Endothelial cell of umbilical vein (primary cell): ENCODE data around the gene MGLL. TPM values are rescaled to one million over a fixed set of nuclear protein-coding genes. Genes with fewer than 3 reads are reported as not detected.

Source experiments
- BruUV-seq: library from RNA; stranded (reverse); fragments of 400-500 nt; replicated peaks from 2 replicates; lab custom pipeline; 2021; lab: Mats Ljungman, UMichigan
- CTCF ChIA-PET: fragments of 300-600, 350-600 bp; sonication (Branson Sonifier 250); formaldehyde crosslinking; loops from one replicate; lab custom pipeline; 2021; ENCODE audit warnings: antibody characterized with exemption, inconsistent platforms; lab: Charles Lee
- POLR2A ChIA-PET: fragments of 300-600, 350-600 bp; sonication (Branson Sonifier 250); formaldehyde crosslinking; loops from one replicate; lab custom pipeline; 2021; ENCODE audit warnings: antibody characterized with exemption, inconsistent platforms; lab: Charles Lee
- DNase-seq: peaks from one replicate; pipeline ENCODE4 v3.0.0-alpha.2; 2011; ENCODE audit warnings: low read depth, low spot score
- FAIRE-seq: peaks from 2 replicates; lab custom pipeline; 2011; peaks lifted over from hg19 to GRCh38; lab: Jason Lieb, UNC
- H2AFZ ChIP-seq: 2 replicates; pipeline ENCODE4 v1.6.0; 2012; ENCODE audit warnings: low read depth, low read length, control low read depth, inconsistent platforms
- H3K27ac ChIP-seq: 2 replicates; pipeline ENCODE4 v1.5.1; 2011; ENCODE audit warnings: low read depth, mild to moderate bottlenecking, control low read depth, low read length, moderate library complexity; ENCODE audit not compliant: insufficient read depth
- H3K27me3 ChIP-seq, 2 experiments: 2 replicates each; pipeline versions ENCODE4 v1.6.0 to v1.6.1; 2011; ENCODE audit warnings: low read length in 2 of 2, mixed read lengths in 1 of 2; ENCODE audit not compliant: control insufficient read depth in 2 of 2, insufficient read depth in 2 of 2
- H3K36me3 ChIP-seq, 2 experiments: 2 replicates in 1 of 2; 3 replicates in 1 of 2; pipeline ENCODE4 v1.5.1; 2011; ENCODE audit warnings: low read length in 2 of 2, mild to moderate bottlenecking in 1 of 2, moderate library complexity in 1 of 2; ENCODE audit not compliant: control insufficient read depth in 2 of 2, insufficient read depth in 2 of 2; ENCODE audit errors: extremely low read depth in 1 of 2
- H3K4me1 ChIP-seq: 3 replicates; pipeline ENCODE4 v1.5.1; 2011; ENCODE audit warnings: mild to moderate bottlenecking, low read length; ENCODE audit not compliant: control insufficient read depth, insufficient read depth; ENCODE audit errors: extremely low read depth
- H3K4me2 ChIP-seq: 2 replicates; pipeline ENCODE4 v1.6.1; 2011; ENCODE audit warnings: low read length, control low read depth, mixed read lengths; ENCODE audit not compliant: insufficient read depth
- H3K4me3 ChIP-seq, 3 experiments: fragments of 200-600 bp in 1 of 3; sonication (generic), shearing (Covaris generic) in 1 of 3; replicated peaks in 1 of 3; 2 replicates each; pipeline ENCODE4 v1.5.1; 2011 to 2016; ENCODE audit warnings: control low read depth in 3 of 3, low read length in 3 of 3, mild to moderate bottlenecking in 2 of 3, inconsistent platforms in 1 of 3, low read depth in 1 of 3, moderate library complexity in 1 of 3; ENCODE audit not compliant: insufficient read depth in 1 of 3
- H3K79me2 ChIP-seq: 2 replicates; pipeline ENCODE4 v1.6.0; 2012; ENCODE audit warnings: low read length, inconsistent platforms; ENCODE audit not compliant: control insufficient read depth, insufficient read depth
- H3K9ac ChIP-seq: replicated peaks from 2 replicates; pipeline ENCODE3; 2011; ENCODE audit warnings: low read length, control low read depth; ENCODE audit not compliant: insufficient read depth; ENCODE audit errors: extremely low read depth
- H3K9me1 ChIP-seq: replicated peaks from 3 replicates; pipeline ENCODE4 v1.6.0; 2011; ENCODE audit warnings: mild to moderate bottlenecking, low read length; ENCODE audit not compliant: control insufficient read depth, insufficient read depth; ENCODE audit errors: extremely low read depth
- H3K9me3 ChIP-seq: replicated peaks from 2 replicates; pipeline ENCODE4 v1.5.1; 2012; ENCODE audit warnings: low read length, inconsistent platforms; ENCODE audit not compliant: control insufficient read depth, insufficient read depth
- H4K20me1 ChIP-seq: replicated peaks from 2 replicates; pipeline ENCODE3; 2011; ENCODE audit warnings: mild to moderate bottlenecking, low read length; ENCODE audit not compliant: control insufficient read depth, insufficient read depth; ENCODE audit errors: extremely low read depth
- EZH2 ChIP-seq: IDR thresholded peaks from 2 replicates; pipeline ENCODE4 v1.6.1; 2012; ENCODE audit warnings: borderline replicate concordance, low read depth, mild to moderate bottlenecking, moderate library complexity, low read length, inconsistent platforms; ENCODE audit not compliant: severe bottlenecking
- FOS ChIP-seq: IDR thresholded peaks from 2 replicates; pipeline ENCODE4 v1.6.1; 2011; ENCODE audit warnings: mild to moderate bottlenecking, low read length, moderate library complexity, borderline replicate concordance; ENCODE audit not compliant: insufficient read depth
- GATA2 ChIP-seq: IDR thresholded peaks from 2 replicates; pipeline ENCODE4 v1.7.0; 2011; ENCODE audit warnings: low read depth, mild to moderate bottlenecking, moderate library complexity, mixed read lengths, low read length; ENCODE audit not compliant: insufficient read length, insufficient read depth
- JUN ChIP-seq: IDR thresholded peaks from 2 replicates; pipeline ENCODE4 v1.6.1; 2011; ENCODE audit warnings: borderline replicate concordance, low read depth; ENCODE audit not compliant: insufficient read length, insufficient read depth
- MYC ChIP-seq: IDR thresholded peaks from one replicate; pipeline ENCODE4 v1.6.1; 2011; ENCODE audit warnings: mild to moderate bottlenecking, low read depth, low read length
- POLR2A ChIP-seq: IDR thresholded peaks from 2 replicates; pipeline ENCODE4 v1.6.1; 2012; ENCODE audit warnings: low read depth, mild to moderate bottlenecking, control low read depth, low read length
- POLR2AphosphoS5 ChIP-seq: IDR thresholded peaks from 2 replicates; pipeline ENCODE4 v1.6.1; 2012; ENCODE audit warnings: low read depth, mild to moderate bottlenecking, control low read depth, low read length, moderate library complexity; ENCODE audit not compliant: insufficient read depth
- dilution Hi-C: fragments of 300-500 bp; cut with MboI; formaldehyde crosslinking; loops from one replicate; pipeline ENCODE4 v1.15.0; 2019; ENCODE audit warnings: low sequenced_read_pairs; ENCODE audit not compliant: extremely low pct_ligation_motif_present
- intact Hi-C: fragments of 100-400 bp; cut with micrococcal nuclease; formaldehyde crosslinking; loops from one replicate; pipeline ENCODE4 v1.10.0; 2022
- polyA plus RNA-seq, 4 experiments: library from polyadenylated mRNA; depleted of rRNA in 3 of 4; stranded (reverse) in 3 of 4; unstranded in 1 of 4; fragments of >200 nt; gene quantifications; 2 replicates each; pipeline versions ENCODE4 v1.2.1 to v1.2.3, GENCODE V29; 2011 to 2012; ENCODE audit warnings: missing spikeins in 1 of 4
- total RNA-seq: library from RNA; stranded (reverse); gene quantifications from 2 replicates; pipeline ENCODE4 v1.2.3, GENCODE V29; 2021
- TF ChIP-seq, protein P1 (sequence below), 2 donors: IDR thresholded peaks; 1 replicate in 1 of 2; 2 replicates in 1 of 2; pipeline ENCODE4 v1.5.1; 2011; ENCODE audit warnings: low read length in 2 of 2, mild to moderate bottlenecking in 2 of 2, moderate library complexity in 2 of 2, control low read depth in 1 of 2, inconsistent platforms in 1 of 2, low read depth in 1 of 2; ENCODE audit not compliant: insufficient read depth in 1 of 2; ENCODE audit errors: extremely low read depth in 1 of 2
- TF ChIP-seq, protein P2 (sequence below): IDR thresholded peaks from 2 replicates; pipeline ENCODE4 v1.6.1; 2011; ENCODE audit not compliant: insufficient read depth, insufficient read length

Gene MGLL
- total and polyA plus RNA-seq, 2 donors (not counting 3 experiments of a cell fraction or from before 2014, with no cell fraction given), result 30.7 to 60.2 TPM

DNA sequence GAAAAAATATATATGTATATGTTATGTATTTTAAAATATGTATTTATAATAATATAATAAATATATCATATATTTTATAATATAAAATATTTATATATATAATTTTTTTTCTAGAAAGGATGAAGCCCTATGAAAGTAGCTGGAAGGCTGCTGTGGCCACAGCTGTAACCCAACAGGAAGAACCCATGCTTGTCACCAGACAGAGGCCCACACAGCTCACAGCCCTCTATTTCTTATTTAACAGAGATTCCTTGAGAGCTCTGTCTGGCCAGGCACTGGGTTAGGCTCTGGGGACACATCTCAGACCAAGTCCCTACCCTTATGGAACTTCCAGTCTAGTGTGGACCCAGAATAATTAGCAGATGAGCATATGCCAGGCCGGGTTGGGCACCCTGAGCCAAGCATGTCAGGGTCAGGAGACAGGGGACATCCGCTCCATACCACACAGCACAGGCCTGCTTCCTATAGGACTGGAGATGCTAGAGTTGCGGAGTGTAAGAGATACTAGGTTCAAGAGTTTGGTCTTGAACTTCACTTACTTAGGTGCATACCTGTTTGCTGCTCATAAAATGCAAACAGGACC lies 20.5 kb downstream of the MGLL start:
- no peaks in the 10 kb centered on the region for H3K9me3 ChIP-seq
- intact Hi-C loops, result no loop called here
- FAIRE-seq, result peak; percentile 49
- H3K36me3 ChIP-seq, result no peaks in the 10 kb centered on the region
- no peak overlapping the region for H3K4me3 ChIP-seq
- H2AFZ ChIP-seq, result no peak overlapping the region
- H3K9me1 ChIP-seq, result no peaks in the 10 kb centered on the region
- no peak for DNase-seq
- dilution Hi-C loops, result no loop called here
- ChIA-PET POLR2A (no interaction called here), CTCF (interaction anchor here (0.7 kb wide), 1 partner anchor 11 kb away, joined by 3 read pairs; no protein-coding TSS in a partner anchor)
- BruUV-seq, result no TSS peak
- H3K27me3 ChIP-seq, result no peaks in the 10 kb centered on the region
- no peak overlapping the region for H3K4me2 ChIP-seq
- no peak for TF ChIP-seq JUN
- no peak for TF ChIP-seq FOS
- TF ChIP-seq EZH2, result no peak
- no peak for TF ChIP-seq GATA2
- no peak for TF ChIP-seq POLR2AphosphoS5
- TF ChIP-seq POLR2A, result no peak
- TF ChIP-seq, protein P1, sequence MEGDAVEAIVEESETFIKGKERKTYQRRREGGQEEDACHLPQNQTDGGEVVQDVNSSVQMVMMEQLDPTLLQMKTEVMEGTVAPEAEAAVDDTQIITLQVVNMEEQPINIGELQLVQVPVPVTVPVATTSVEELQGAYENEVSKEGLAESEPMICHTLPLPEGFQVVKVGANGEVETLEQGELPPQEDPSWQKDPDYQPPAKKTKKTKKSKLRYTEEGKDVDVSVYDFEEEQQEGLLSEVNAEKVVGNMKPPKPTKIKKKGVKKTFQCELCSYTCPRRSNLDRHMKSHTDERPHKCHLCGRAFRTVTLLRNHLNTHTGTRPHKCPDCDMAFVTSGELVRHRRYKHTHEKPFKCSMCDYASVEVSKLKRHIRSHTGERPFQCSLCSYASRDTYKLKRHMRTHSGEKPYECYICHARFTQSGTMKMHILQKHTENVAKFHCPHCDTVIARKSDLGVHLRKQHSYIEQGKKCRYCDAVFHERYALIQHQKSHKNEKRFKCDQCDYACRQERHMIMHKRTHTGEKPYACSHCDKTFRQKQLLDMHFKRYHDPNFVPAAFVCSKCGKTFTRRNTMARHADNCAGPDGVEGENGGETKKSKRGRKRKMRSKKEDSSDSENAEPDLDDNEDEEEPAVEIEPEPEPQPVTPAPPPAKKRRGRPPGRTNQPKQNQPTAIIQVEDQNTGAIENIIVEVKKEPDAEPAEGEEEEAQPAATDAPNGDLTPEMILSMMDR (IDR thresholded peaks at IDR 0.05; ENCODE audit: extremely low read depth in 1 of 2, insufficient read depth in 1 of 2, low read depth in 1 of 2, low read length in 2 of 2), result no peak
- TF ChIP-seq, protein P2, sequence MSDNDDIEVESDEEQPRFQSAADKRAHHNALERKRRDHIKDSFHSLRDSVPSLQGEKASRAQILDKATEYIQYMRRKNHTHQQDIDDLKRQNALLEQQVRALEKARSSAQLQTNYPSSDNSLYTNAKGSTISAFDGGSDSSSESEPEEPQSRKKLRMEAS, result no peak
- no peak for TF ChIP-seq MYC
- no peaks in the 10 kb centered on the region for H4K20me1 ChIP-seq
- peaks cover 25% of the 10 kb centered on the region for H3K79me2 ChIP-seq
- no peak overlapping the region for H3K9ac ChIP-seq
- peak overlapping the region; percentile 35 for H3K27ac ChIP-seq
- H3K4me1 ChIP-seq, result peaks cover 62% of the 10 kb centered on the region
